ENCODE measurements around the gene CR1.

DNA sequence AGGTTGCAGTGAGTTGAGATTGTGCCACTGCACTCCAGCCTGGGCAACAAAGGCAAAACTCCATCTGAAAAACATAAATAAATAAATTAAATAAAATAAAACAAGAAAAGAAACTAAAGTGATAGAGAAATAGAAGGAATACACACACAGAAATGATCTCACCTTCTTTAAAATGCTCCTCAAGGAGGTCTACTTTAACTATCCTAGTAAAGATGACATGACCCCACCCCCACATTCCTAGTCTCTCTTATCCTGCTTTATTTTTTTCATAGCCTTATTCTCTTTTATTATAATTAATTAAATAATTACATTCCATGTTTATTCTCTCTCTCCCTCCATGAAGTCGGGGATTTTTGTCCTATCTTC is 131.0 kb downstream of the CR1 start:
- TF ChIP-seq, protein P1, sequence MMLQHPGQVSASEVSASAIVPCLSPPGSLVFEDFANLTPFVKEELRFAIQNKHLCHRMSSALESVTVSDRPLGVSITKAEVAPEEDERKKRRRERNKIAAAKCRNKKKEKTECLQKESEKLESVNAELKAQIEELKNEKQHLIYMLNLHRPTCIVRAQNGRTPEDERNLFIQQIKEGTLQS (CRISPR knock-in tag; conservative IDR thresholded peaks at IDR 0.05) = no peak
- TF ChIP-seq, protein P2, sequence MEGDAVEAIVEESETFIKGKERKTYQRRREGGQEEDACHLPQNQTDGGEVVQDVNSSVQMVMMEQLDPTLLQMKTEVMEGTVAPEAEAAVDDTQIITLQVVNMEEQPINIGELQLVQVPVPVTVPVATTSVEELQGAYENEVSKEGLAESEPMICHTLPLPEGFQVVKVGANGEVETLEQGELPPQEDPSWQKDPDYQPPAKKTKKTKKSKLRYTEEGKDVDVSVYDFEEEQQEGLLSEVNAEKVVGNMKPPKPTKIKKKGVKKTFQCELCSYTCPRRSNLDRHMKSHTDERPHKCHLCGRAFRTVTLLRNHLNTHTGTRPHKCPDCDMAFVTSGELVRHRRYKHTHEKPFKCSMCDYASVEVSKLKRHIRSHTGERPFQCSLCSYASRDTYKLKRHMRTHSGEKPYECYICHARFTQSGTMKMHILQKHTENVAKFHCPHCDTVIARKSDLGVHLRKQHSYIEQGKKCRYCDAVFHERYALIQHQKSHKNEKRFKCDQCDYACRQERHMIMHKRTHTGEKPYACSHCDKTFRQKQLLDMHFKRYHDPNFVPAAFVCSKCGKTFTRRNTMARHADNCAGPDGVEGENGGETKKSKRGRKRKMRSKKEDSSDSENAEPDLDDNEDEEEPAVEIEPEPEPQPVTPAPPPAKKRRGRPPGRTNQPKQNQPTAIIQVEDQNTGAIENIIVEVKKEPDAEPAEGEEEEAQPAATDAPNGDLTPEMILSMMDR (IDR thresholded peaks at IDR 0.05) = no peak

All from WTC11 (cell line).